ENCODE data around the gene OPTN.

GRCh38 chr10:13158401-13158800, 58.4 kb downstream of the OPTN start:
- no peak for TF ChIP-seq CTCF (IDR thresholded peaks at IDR 0.05)
- TF ChIP-seq EP300 (IDR thresholded peaks at IDR 0.05): no peak
